Gastrocnemius medialis (tissue), 4 donors: ENCODE measurements around the gene AFF1.

Experiments
- CTCF ChIP-seq, 5 experiments: fragments of 450-650 bp in 3 of 5; fragments of 200-600 bp in 2 of 5; sonication (generic) in 2 of 5; IDR thresholded peaks in 4 of 5; conservative IDR thresholded peaks in 1 of 5; 1 replicate in 4 of 5; 2 replicates in 1 of 5; pipeline ENCODE4 v1.5.1; 2016 to 2019; ENCODE audit warnings: antibody characterized with exemption in 5 of 5, mild to moderate bottlenecking in 3 of 5, moderate library complexity in 3 of 5
- POLR2A ChIP-seq, 2 donors: fragments of 450-650 bp; IDR thresholded peaks; one replicate each; pipeline ENCODE4 v1.6.1; 2017; ENCODE audit warnings: antibody characterized with exemption in 2 of 2, mild to moderate bottlenecking in 2 of 2, moderate library complexity in 2 of 2

DNA sequence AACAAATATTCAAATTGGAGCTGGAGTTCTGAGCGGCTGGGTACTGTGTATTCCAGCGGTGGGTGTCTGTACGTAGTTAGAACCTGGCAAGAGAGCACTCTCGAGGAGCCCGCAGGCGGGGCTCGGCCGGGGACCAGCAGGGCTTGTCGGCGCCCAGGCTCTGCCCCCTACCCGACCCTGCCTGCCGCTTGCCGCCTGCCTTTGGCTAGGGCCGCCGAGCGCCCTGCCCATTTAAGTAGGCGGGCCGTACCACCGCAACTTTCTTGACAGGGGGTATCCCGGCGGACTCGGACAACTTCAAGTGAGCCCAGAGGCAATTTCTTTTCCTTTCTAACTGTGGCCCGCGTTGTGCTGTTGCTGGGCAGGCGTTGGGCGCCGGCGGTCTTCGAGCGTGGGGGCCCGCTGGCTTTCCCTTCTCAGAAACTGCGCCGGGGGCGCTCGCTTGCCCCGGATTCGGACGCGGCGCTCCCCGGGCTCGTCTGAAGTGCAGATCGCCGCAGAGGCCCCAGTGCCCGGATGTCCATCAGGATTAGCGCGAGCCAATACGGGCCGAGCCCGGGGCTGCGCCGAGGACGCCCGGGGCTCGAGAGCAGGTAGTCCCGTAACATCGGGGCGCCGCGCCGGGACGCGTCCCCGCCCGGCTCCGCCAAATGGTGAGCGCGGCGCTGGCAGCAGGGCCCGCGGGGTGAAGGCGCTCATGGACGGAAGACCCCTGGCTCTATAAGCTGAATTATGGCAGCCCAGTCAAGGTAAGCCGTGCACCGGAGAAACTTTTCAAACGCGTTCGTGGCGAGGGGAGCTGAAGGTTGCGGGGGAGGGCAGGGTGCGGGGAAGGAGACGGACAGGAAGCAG lies 72.1 kb downstream of the AFF1 start:
- TF ChIP-seq CTCF (IDR thresholded peaks at IDR 0.05 in 4 of 5, conservative IDR thresholded peaks at IDR 0.05 in 1 of 5) (peak in 4 of 5 experiments; percentile 34 to 42 (median 38)), POLR2A (IDR thresholded peaks at IDR 0.05) (peak; percentile 93 to 99)
